Measurements from ENCODE around the gene PAK4. TPM values are rescaled to one million over a fixed set of nuclear protein-coding genes. Genes with fewer than 3 reads are reported as not detected.

PAK4 gene
- total RNA-seq, 1 donor from 2014 or later: 73.9 TPM

- Mint-ChIP-seq H3K4me1 (ENCODE audit: low read depth) (peaks cover 51% of the 10 kb centered on the region), H3K9me3 (ENCODE audit: low read depth) (no peaks in the 10 kb centered on the region), H3K36me3 (ENCODE audit: insufficient read depth) (no peaks in the 10 kb centered on the region), H3K4me3 (ENCODE audit: low read depth) (no peak overlapping the region), H3K27me3 (no peaks in the 10 kb centered on the region), H3K27ac (peak overlapping the region; percentile 71)
- no peak for TF ChIP-seq CTCF (IDR thresholded peaks at IDR 0.05; ENCODE audit: unreplicated experiment)
- DNase-seq (ENCODE audit: low spot score, unreplicated experiment): no peak
These were observed 6.9 kb downstream of the PAK4 start for GRCh38 chr19:39132344-39132969.

GRCh38 chr19:39133431-39134270 lies 8.1 kb downstream of the PAK4 start:
- Mint-ChIP-seq H3K27ac (peak overlapping the region; percentile 81), H3K9me3 (ENCODE audit: low read depth) (no peaks in the 10 kb centered on the region), H3K27me3 (no peaks in the 10 kb centered on the region), H3K4me3 (ENCODE audit: low read depth) (peak overlapping the region; percentile 59), H3K4me1 (ENCODE audit: low read depth) (peaks cover 52% of the 10 kb centered on the region), H3K36me3 (ENCODE audit: insufficient read depth) (no peaks in the 10 kb centered on the region)
- no peak for TF ChIP-seq CTCF (IDR thresholded peaks at IDR 0.05; ENCODE audit: unreplicated experiment)
- DNase-seq (ENCODE audit: low spot score, unreplicated experiment): no peak

- H3K4me1 Mint-ChIP-seq (ENCODE audit: low read depth): peaks cover 61% of the 10 kb centered on the region
- no peaks in the 10 kb centered on the region for H3K27me3 Mint-ChIP-seq
- no peak for TF ChIP-seq CTCF (IDR thresholded peaks at IDR 0.05; ENCODE audit: unreplicated experiment)
- no peak overlapping the region for H3K27ac Mint-ChIP-seq
- no peak overlapping the region for H3K4me3 Mint-ChIP-seq (ENCODE audit: low read depth)
- no peak for DNase-seq (ENCODE audit: low spot score, unreplicated experiment)
- no peaks in the 10 kb centered on the region for H3K9me3 Mint-ChIP-seq (ENCODE audit: low read depth)
- no peaks in the 10 kb centered on the region for H3K36me3 Mint-ChIP-seq (ENCODE audit: insufficient read depth)
These were observed 10.1 kb downstream of the PAK4 start for GRCh38 chr19:39135701-39136100.

- Mint-ChIP-seq H3K27ac (peak overlapping the region; percentile 82), H3K9me3 (ENCODE audit: low read depth) (no peaks in the 10 kb centered on the region), H3K27me3 (no peaks in the 10 kb centered on the region), H3K4me3 (ENCODE audit: low read depth) (no peak overlapping the region), H3K4me1 (ENCODE audit: low read depth) (peaks cover 62% of the 10 kb centered on the region), H3K36me3 (ENCODE audit: insufficient read depth) (no peaks in the 10 kb centered on the region)
- no peak for DNase-seq (ENCODE audit: low spot score, unreplicated experiment)
- no peak for TF ChIP-seq CTCF (IDR thresholded peaks at IDR 0.05; ENCODE audit: unreplicated experiment)
These were observed 10.8 kb downstream of the PAK4 start for GRCh38 chr19:39136225-39136940.

GRCh38 chr19:39137131-39137530 lies 11.5 kb downstream of the PAK4 start:
- DNase-seq (ENCODE audit: low spot score, unreplicated experiment): no peak
- peak overlapping the region; percentile 82 for H3K27ac Mint-ChIP-seq
- no peaks in the 10 kb centered on the region for H3K9me3 Mint-ChIP-seq (ENCODE audit: low read depth)
- peaks cover 57% of the 10 kb centered on the region for H3K4me1 Mint-ChIP-seq (ENCODE audit: low read depth)
- no peaks in the 10 kb centered on the region for H3K27me3 Mint-ChIP-seq
- H3K36me3 Mint-ChIP-seq (ENCODE audit: insufficient read depth): no peaks in the 10 kb centered on the region
- no peak for TF ChIP-seq CTCF (IDR thresholded peaks at IDR 0.05; ENCODE audit: unreplicated experiment)
- H3K4me3 Mint-ChIP-seq (ENCODE audit: low read depth): no peak overlapping the region
